Right renal cortex interstitium (tissue), 3 donors: ENCODE measurements around the gene AGRP. TPM values are rescaled to one million over a fixed set of nuclear protein-coding genes. Genes with fewer than 3 reads are reported as not detected.

ENCODE experiments used
- polyA plus RNA-seq, 3 donors: library from polyadenylated mRNA; unstranded; fragments of 120-200 nt; gene quantifications; one replicate each; pipeline ENCODE4 v1.2.1, GENCODE V29; 2013; ENCODE audit not compliant: insufficient read length in 3 of 3

Gene AGRP
- polyA plus RNA-seq, 3 donors = 0.17 TPM; not detected in 2

Other genes starting within 250 kb of the AGRP start
- 10 to 100 TPM; 32.9 to 38.9 (median 33.0) TPM for gene FHOD1, start 236.1 kb downstream of the AGRP start, polyA plus RNA-seq
- gene SLC9A5, start 234.6 kb downstream of the AGRP start, polyA plus RNA-seq = 1 to 10 TPM; 2.4 to 3.6 (median 2.9) TPM
- gene PLEKHG4, start 204.0 kb downstream of the AGRP start, polyA plus RNA-seq = 10 to 100 TPM; 13.4 to 14.3 (median 13.8) TPM
- gene KCTD19, start 156.8 kb downstream of the AGRP start, polyA plus RNA-seq = 1 to 10 TPM in 2 of 3 donors, under 1 TPM in 1; 0.44 to 1.2 (median 1.0) TPM
- 1 to 10 TPM; 3.2 to 4.6 (median 3.7) TPM for gene LRRC36, start 156.7 kb downstream of the AGRP start, polyA plus RNA-seq
- gene TPPP3, start 90.0 kb downstream of the AGRP start, polyA plus RNA-seq = 10 to 100 TPM; 54.6 to 62.9 (median 58.7) TPM
- gene ZDHHC1, start 67.1 kb downstream of the AGRP start, polyA plus RNA-seq = 1 to 10 TPM; 9.1 to 9.9 (median 9.7) TPM
- 10 to 100 TPM; 44.4 to 54.9 (median 45.6) TPM for gene HSD11B2, start 52.4 kb downstream of the AGRP start, polyA plus RNA-seq
- 10 to 100 TPM; 82.9 to 99.8 (median 85.5) TPM for gene ATP6V0D1, start 2.4 kb downstream of the AGRP start, polyA plus RNA-seq
- gene RIPOR1, start 45.3 kb upstream of the AGRP start, polyA plus RNA-seq = 100 to 1,000 TPM in 2 of 3 donors, 10 to 100 TPM in 1; 93.8 to 115 (median 100) TPM
- 10 to 100 TPM; 81.5 to 87.2 (median 85.5) TPM for gene CTCF, start 79.0 kb upstream of the AGRP start, polyA plus RNA-seq
- gene CARMIL2, start 161.6 kb upstream of the AGRP start, polyA plus RNA-seq = 1 to 10 TPM in 1 of 3 donors, under 1 TPM in 2; 0.65 to 1.0 (median 0.81) TPM
- 10 to 100 TPM; 19.1 to 20.5 (median 19.8) TPM for gene ACD, start 176.7 kb upstream of the AGRP start, polyA plus RNA-seq
- 1 to 10 TPM; 2.3 to 3.2 (median 3.2) TPM for gene PARD6A, start 177.4 kb upstream of the AGRP start, polyA plus RNA-seq
- 10 to 100 TPM; 17.8 to 21.2 (median 19.4) TPM for gene ENKD1, start 183.2 kb upstream of the AGRP start, polyA plus RNA-seq
- 1 to 10 TPM; 2.1 to 2.9 (median 2.5) TPM for gene C16orf86, start 183.3 kb upstream of the AGRP start, polyA plus RNA-seq
- gene GFOD2, start 235.8 kb upstream of the AGRP start, polyA plus RNA-seq = 10 to 100 TPM; 19.5 to 22.0 (median 19.5) TPM